B cell (primary cell): Measurements from ENCODE around the gene ELOB.

ENCODE experiments used
- EZH2 ChIP-seq: IDR thresholded peaks from 2 replicates; pipeline ENCODE4 v1.6.1; 2012; ENCODE audit warnings: borderline replicate concordance, low read depth, mild to moderate bottlenecking, moderate library complexity, low read length; ENCODE audit not compliant: insufficient read depth, poor library complexity, severe bottlenecking
- TF ChIP-seq, protein P1 (sequence below): fragments of 200-600 bp; IDR thresholded peaks from one replicate; pipeline ENCODE4 v1.8.0; 2022; ENCODE audit warnings: antibody characterized with exemption, mild to moderate bottlenecking

DNA sequence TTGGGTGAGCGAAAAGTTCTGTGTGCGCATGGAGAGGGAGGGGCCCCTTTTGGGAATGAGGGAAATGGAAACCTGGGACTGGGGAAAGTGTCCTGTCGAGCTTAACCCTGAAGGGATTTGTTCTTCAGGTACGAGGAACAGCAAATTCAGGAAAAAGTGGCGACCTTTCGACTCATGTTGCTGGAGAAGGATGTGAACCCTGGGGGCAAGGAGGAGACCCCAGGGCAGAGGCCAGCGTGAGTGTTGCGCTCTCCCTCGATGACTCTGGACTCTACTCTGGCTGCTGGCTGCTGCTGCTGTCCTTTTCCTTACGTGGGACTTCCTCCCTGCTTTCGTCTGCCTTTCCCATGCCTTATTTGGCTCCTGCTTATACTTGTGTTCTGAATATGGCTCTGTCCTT, 19.7 kb downstream of the ELOB start:
- TF ChIP-seq, protein P1, sequence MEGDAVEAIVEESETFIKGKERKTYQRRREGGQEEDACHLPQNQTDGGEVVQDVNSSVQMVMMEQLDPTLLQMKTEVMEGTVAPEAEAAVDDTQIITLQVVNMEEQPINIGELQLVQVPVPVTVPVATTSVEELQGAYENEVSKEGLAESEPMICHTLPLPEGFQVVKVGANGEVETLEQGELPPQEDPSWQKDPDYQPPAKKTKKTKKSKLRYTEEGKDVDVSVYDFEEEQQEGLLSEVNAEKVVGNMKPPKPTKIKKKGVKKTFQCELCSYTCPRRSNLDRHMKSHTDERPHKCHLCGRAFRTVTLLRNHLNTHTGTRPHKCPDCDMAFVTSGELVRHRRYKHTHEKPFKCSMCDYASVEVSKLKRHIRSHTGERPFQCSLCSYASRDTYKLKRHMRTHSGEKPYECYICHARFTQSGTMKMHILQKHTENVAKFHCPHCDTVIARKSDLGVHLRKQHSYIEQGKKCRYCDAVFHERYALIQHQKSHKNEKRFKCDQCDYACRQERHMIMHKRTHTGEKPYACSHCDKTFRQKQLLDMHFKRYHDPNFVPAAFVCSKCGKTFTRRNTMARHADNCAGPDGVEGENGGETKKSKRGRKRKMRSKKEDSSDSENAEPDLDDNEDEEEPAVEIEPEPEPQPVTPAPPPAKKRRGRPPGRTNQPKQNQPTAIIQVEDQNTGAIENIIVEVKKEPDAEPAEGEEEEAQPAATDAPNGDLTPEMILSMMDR, result no peak
- no peak for TF ChIP-seq EZH2
